H1 (cell line): Measurements from ENCODE around the gene SOX13. TPM values are rescaled to one million over a fixed set of nuclear protein-coding genes. Genes with fewer than 3 reads are reported as not detected.

ENCODE experiments used
- CTCF ChIA-PET: fragments of 300-600 bp; sonication (Branson Sonifier 250); formaldehyde crosslinking; loops from one replicate; lab custom pipeline; 2021; ENCODE audit not compliant: partially characterized antibody; lab: Charles Lee
- POLR2A ChIA-PET: fragments of 300-600 bp; sonication (Branson Sonifier 250); formaldehyde crosslinking; loops from one replicate; lab custom pipeline; 2021; ENCODE audit warnings: inconsistent platforms; ENCODE audit not compliant: partially characterized antibody; lab: Charles Lee
- DNase-seq, 2 experiments: peaks; one replicate each; pipeline versions ENCODE4 v3.0.0 to v3.0.0-alpha.2; 2010 to 2022; ENCODE audit warnings: low spot score in 2 of 2, low read depth in 1 of 2, mixed read lengths in 1 of 2
- FAIRE-seq: peaks from 2 replicates; lab custom pipeline; 2011; peaks lifted over from hg19 to GRCh38; lab: Jason Lieb, UNC
- H2AFZ ChIP-seq: 2 replicates; pipeline ENCODE4 v1.8.1; 2012; ENCODE audit warnings: low read length, inconsistent platforms
- H2AK5ac ChIP-seq: 2 replicates; pipeline ENCODE4 v1.6.1; 2013; ENCODE audit warnings: low read depth, low read length
- H2BK120ac ChIP-seq: replicated peaks from 2 replicates; pipeline ENCODE3; 2013; ENCODE audit warnings: low read depth, low read length, inconsistent platforms
- H2BK12ac ChIP-seq: 2 replicates; pipeline ENCODE4 v1.6.1; 2013; ENCODE audit warnings: low read depth, low read length
- H2BK15ac ChIP-seq: 2 replicates; pipeline ENCODE4 v1.6.1; 2013; ENCODE audit warnings: low read length
- H2BK20ac ChIP-seq: 2 replicates; pipeline ENCODE4 v1.6.1; 2013; ENCODE audit warnings: low read length
- H2BK5ac ChIP-seq: 2 replicates; pipeline ENCODE4 v1.6.1; 2013; ENCODE audit warnings: low read depth, low read length
- H3K14ac ChIP-seq: 2 replicates; pipeline ENCODE4 v1.6.1; 2013; ENCODE audit warnings: inconsistent platforms; ENCODE audit not compliant: insufficient read length
- H3K18ac ChIP-seq: 2 replicates; pipeline ENCODE4 v1.6.1; 2013; ENCODE audit warnings: low read length; ENCODE audit errors: extremely low read depth
- H3K23ac ChIP-seq: 2 replicates; pipeline ENCODE4 v1.6.1; 2013; ENCODE audit warnings: inconsistent platforms; ENCODE audit not compliant: insufficient read length
- H3K23me2 ChIP-seq: 2 replicates; pipeline ENCODE4 v1.6.1; 2013; ENCODE audit warnings: low read depth, low read length
- H3K27ac ChIP-seq: 2 replicates; pipeline ENCODE4 v1.6.1; 2011; ENCODE audit warnings: low read depth, low read length, inconsistent platforms
- H3K27me3 ChIP-seq, 4 experiments: replicated peaks in 1 of 4; 1 replicate in 1 of 4; 2 replicates in 3 of 4; pipeline versions ENCODE4 v1.6.1 to v1.8.1; 2011 to 2013; ENCODE audit warnings: low read length in 3 of 4, mild to moderate bottlenecking in 3 of 4, inconsistent platforms in 2 of 4, mixed read lengths in 2 of 4, moderate library complexity in 1 of 4; ENCODE audit not compliant: control insufficient read depth in 3 of 4, insufficient read depth in 3 of 4; ENCODE audit errors: extremely low read depth in 1 of 4
- H3K36me3 ChIP-seq, 4 experiments: 2 replicates each; pipeline versions ENCODE4 v1.6.1 to v1.8.1; 2011 to 2013; ENCODE audit warnings: mild to moderate bottlenecking in 4 of 4, low read length in 3 of 4, moderate library complexity in 2 of 4, control low read depth in 1 of 4, inconsistent platforms in 1 of 4; ENCODE audit not compliant: insufficient read depth in 4 of 4, control insufficient read depth in 2 of 4
- H3K4ac ChIP-seq: replicated peaks from 2 replicates; pipeline ENCODE3; 2013; ENCODE audit warnings: low read length, low read depth, mixed read lengths, inconsistent platforms; ENCODE audit not compliant: insufficient read length
- H3K4me1 ChIP-seq, 4 experiments: replicated peaks in 1 of 4; 1 replicate in 1 of 4; 2 replicates in 3 of 4; pipeline versions ENCODE4 v1.6.1 to v1.8.1; 2011 to 2013; ENCODE audit warnings: low read length in 3 of 4, inconsistent platforms in 2 of 4, mixed read lengths in 1 of 4; ENCODE audit not compliant: insufficient read depth in 4 of 4, control insufficient read depth in 3 of 4
- H3K4me2 ChIP-seq, 2 experiments: 2 replicates each; pipeline versions ENCODE4 v1.6.1 to v1.8.1; 2011 to 2013; ENCODE audit warnings: low read depth in 2 of 2, low read length in 2 of 2, control low read depth in 1 of 2, inconsistent platforms in 1 of 2, mild to moderate bottlenecking in 1 of 2; ENCODE audit not compliant: insufficient read depth in 1 of 2
- H3K4me3 ChIP-seq, 4 experiments: fragments of 200-600, 300-600 bp in 1 of 4; sonication (generic), shearing (Covaris generic), sonication (Bioruptor Twin) in 1 of 4; 2 replicates each; pipeline versions ENCODE4 v1.5.1 to v1.8.1; 2011 to 2016; ENCODE audit warnings: low read length in 4 of 4, low read depth in 3 of 4, control low read depth in 2 of 4, inconsistent platforms in 2 of 4, mild to moderate bottlenecking in 2 of 4, mixed read lengths in 1 of 4, moderate library complexity in 1 of 4; ENCODE audit not compliant: insufficient read depth in 2 of 4; ENCODE audit errors: extremely low read depth in 1 of 4
- H3K56ac ChIP-seq: replicated peaks from 2 replicates; pipeline ENCODE3; 2013; ENCODE audit warnings: low read depth, mild to moderate bottlenecking, mixed read lengths, low read length, inconsistent platforms; ENCODE audit not compliant: insufficient read length
- H3K79me1 ChIP-seq: 2 replicates; pipeline ENCODE4 v1.6.1; 2013; ENCODE audit warnings: low read depth, low read length, control low read depth
- H3K79me2 ChIP-seq, 2 experiments: 2 replicates each; pipeline versions ENCODE4 v1.6.1 to v1.8.1; 2012 to 2013; ENCODE audit warnings: low read length in 2 of 2, mild to moderate bottlenecking in 2 of 2, inconsistent platforms in 1 of 2; ENCODE audit not compliant: insufficient read depth in 2 of 2, control insufficient read depth in 1 of 2
- H3K9ac ChIP-seq, 4 experiments: replicated peaks in 1 of 4; 1 replicate in 1 of 4; 2 replicates in 3 of 4; pipeline versions ENCODE4 v1.6.1 to v1.8.1; 2011 to 2013; ENCODE audit warnings: low read depth in 3 of 4, low read length in 3 of 4, control low read depth in 2 of 4, mild to moderate bottlenecking in 2 of 4, moderate library complexity in 2 of 4, inconsistent platforms in 1 of 4; ENCODE audit errors: extremely low read depth in 1 of 4
- H3K9me3 ChIP-seq, 2 experiments: 2 replicates each; pipeline versions ENCODE4 v1.6.1 to v1.8.1; 2012 to 2013; ENCODE audit warnings: mild to moderate bottlenecking in 2 of 2, moderate library complexity in 2 of 2, control low read depth in 1 of 2, inconsistent platforms in 1 of 2, low read depth in 1 of 2, low read length in 1 of 2, mixed read lengths in 1 of 2; ENCODE audit not compliant: insufficient read depth in 2 of 2
- H4K20me1 ChIP-seq, 2 experiments: replicated peaks in 1 of 2; 2 replicates each; pipeline versions ENCODE3 to v1.8.1; 2011 to 2013; ENCODE audit warnings: inconsistent platforms in 2 of 2, low read length in 2 of 2, mild to moderate bottlenecking in 1 of 2; ENCODE audit not compliant: insufficient read depth in 2 of 2, control insufficient read depth in 1 of 2
- H4K5ac ChIP-seq: 2 replicates; pipeline ENCODE4 v1.6.1; 2013; ENCODE audit warnings: low read length, low read depth, mixed read lengths, inconsistent platforms; ENCODE audit not compliant: insufficient read length
- H4K8ac ChIP-seq: 2 replicates; pipeline ENCODE4 v1.8.0; 2013; ENCODE audit warnings: mild to moderate bottlenecking, moderate library complexity, low read length, inconsistent platforms; ENCODE audit not compliant: insufficient read depth; ENCODE audit errors: extremely low read depth
- H4K91ac ChIP-seq: replicated peaks from 2 replicates; pipeline ENCODE3; 2013; ENCODE audit warnings: low read length, mixed read lengths, inconsistent platforms; ENCODE audit not compliant: insufficient read length
- ASH2L ChIP-seq: fragments of 200-600, 300-600 bp; sonication (generic); IDR thresholded peaks from one replicate; pipeline ENCODE4 v1.7.1; 2017; ENCODE audit warnings: low read length
- BACH1 ChIP-seq: IDR thresholded peaks from 2 replicates; pipeline ENCODE4 v1.6.1; 2012; ENCODE audit warnings: low read length, improper control_type of control experiment
- CBX5 ChIP-seq: fragments of 300-800, 300-1000 bp; sonication (generic); IDR thresholded peaks from 2 replicates; pipeline ENCODE4 v1.7.1; 2016; ENCODE audit warnings: antibody characterized with exemption, low read length, low read depth
- CREB1 ChIP-seq: IDR thresholded peaks from 2 replicates; pipeline ENCODE4 v1.6.1; 2012; ENCODE audit warnings: inconsistent platforms
- JUND ChIP-seq: IDR thresholded peaks from 2 replicates; pipeline ENCODE4 v1.6.1; 2011; ENCODE audit warnings: mild to moderate bottlenecking, improper control_type of control experiment, low read length
- KDM1A ChIP-seq: fragments of 200-600, 300-600 bp; sonication (generic); IDR thresholded peaks from 2 replicates; pipeline ENCODE4 v1.7.1; 2016; ENCODE audit warnings: mild to moderate bottlenecking, low read length, borderline replicate concordance
- SIX5 ChIP-seq: IDR thresholded peaks from 2 replicates; pipeline ENCODE4 v1.6.1; 2011; ENCODE audit warnings: mild to moderate bottlenecking, low read depth, low read length
- TAF7 ChIP-seq: optimal IDR thresholded peaks from 2 replicates; pipeline ENCODE3; 2011; ENCODE audit warnings: low read depth, mild to moderate bottlenecking, inconsistent platforms, low read length, moderate library complexity, borderline replicate concordance
- WGBS, 2 experiments: shearing (Covaris generic) in 1 of 2; methylation state at CpG; one replicate each; pipeline versions ENCODE4 v1.1.6 to v1.1.7; 2013 to 2015; ENCODE audit warnings: low lambda C conversion rate in 2 of 2, mixed read lengths in 2 of 2, inconsistent platforms in 1 of 2, low coverage in 1 of 2, missing lambda C conversion rate in 1 of 2; ENCODE audit not compliant: insufficient replicate concordance in 2 of 2, insufficient coverage in 1 of 2, insufficient read length in 1 of 2; ENCODE audit errors: extremely low coverage in 1 of 2, missing lambda C conversion rate in 1 of 2; 5-methylcytosine and 5-hydroxymethylcytosine counted together
- polyA plus RNA-seq, 7 experiments: library from polyadenylated mRNA; depleted of rRNA in 3 of 7; stranded (reverse) in 5 of 7; unstranded in 2 of 7; fragments of >200 nt in 5 of 7; fragments of 200-250 nt in 2 of 7; gene quantifications; 1 replicate in 5 of 7; 2 replicates in 1 of 7; 4 replicates in 1 of 7; pipeline versions ENCODE4 v1.2.1 to v1.2.3, GENCODE V29; 2011 to 2013; ENCODE audit warnings: missing spikeins in 2 of 7, mixed read lengths in 2 of 7
- total RNA-seq: library from RNA; stranded (reverse); fragmentation: NEBNext Ultra II Directional; extraction: Animal tissue kit (Norgen Biotek cat#: 25700); gene quantifications from 2 replicates; pipeline ENCODE4 v1.2.1, GENCODE V29; 2021
- TF ChIP-seq, protein P1 (sequence below): IDR thresholded peaks from 2 replicates; pipeline ENCODE4 v1.6.1; 2012; ENCODE audit warnings: inconsistent platforms
- TF ChIP-seq, protein P2 (sequence below): IDR thresholded peaks from 2 replicates; pipeline ENCODE4 v1.6.1; 2012; ENCODE audit warnings: inconsistent platforms

Gene SOX13
- total and polyA plus RNA-seq, 2 of the 8 experiments (the other 6 are each of a cell fraction or from before 2014, with no cell fraction given): 113 to 173 TPM

DNA sequence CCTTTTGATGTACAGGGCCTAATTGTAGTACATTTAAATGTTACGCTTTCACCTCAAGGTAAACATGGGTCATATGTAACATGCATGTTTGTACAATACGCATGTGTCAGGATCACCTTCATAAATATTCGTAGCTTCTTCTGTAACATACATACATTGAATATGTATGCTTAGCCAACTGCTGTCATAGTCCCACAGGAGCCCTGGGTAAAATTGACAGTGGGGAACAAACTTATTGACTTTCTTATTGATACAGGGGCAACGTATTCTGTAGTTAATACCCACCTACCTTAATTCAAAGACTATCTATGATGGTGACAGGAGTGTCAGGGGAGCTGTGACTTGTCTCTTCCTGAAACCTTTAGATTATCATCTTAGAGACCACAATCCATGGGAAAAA, 96.9 kb downstream of the SOX13 start:
- Histone ChIP-seq H2AFZ (no peak overlapping the region), H2AK5ac (no peak overlapping the region), H3K9me3 (peaks cover 18 to 25% of the 10 kb centered on the region in 2 experiments), H3K4ac (no peak overlapping the region), H3K4me1 (no peaks in the 10 kb centered on the region), H3K23me2 (no peaks in the 10 kb centered on the region), H3K56ac (no peak overlapping the region), H3K4me3 (no peak overlapping the region), H3K14ac (no peak overlapping the region), H2BK15ac (no peak overlapping the region), H4K8ac (no peak overlapping the region), H4K20me1 (no peaks in the 10 kb centered on the region), H3K79me2 (no peaks in the 10 kb centered on the region), H3K79me1 (no peaks in the 10 kb centered on the region), H3K4me2 (no peak overlapping the region), H3K27ac (no peak overlapping the region), H3K18ac (no peak overlapping the region), H2BK120ac (no peak overlapping the region), H4K5ac (no peak overlapping the region), H3K36me3 (no peaks in the 10 kb centered on the region; a peak in 1 of 8 replicates), H2BK12ac (no peak overlapping the region), H2BK20ac (no peak overlapping the region), H3K27me3 (0 out of 7 replicates have a peak, but pooled peaks cover 0 to 2% (median 0%) of the 10 kb centered on the region in 4 experiments), H2BK5ac (no peak overlapping the region), H4K91ac (no peak overlapping the region), H3K23ac (no peak overlapping the region), H3K9ac (no peak overlapping the region)
- 80% methylated on average over 4 of the region's 4 CpGs; no CpG with 5 or more reads in 1 of the 2 experiments for WGBS, 2 experiments
- no peak for DNase-seq
- ChIA-PET CTCF (interaction anchor here (1.1 to 18.7 kb wide), 5 partner anchors 19 to 194 kb away, joined by 3 to 360 read pairs (median 6); partner anchors contain the start of genes GOLT1A and KISS1), POLR2A (no interaction called here)
- FAIRE-seq: no peak
- TF ChIP-seq TAF7 (no peak), KDM1A (no peak), CBX5 (no peak), SIX5 (no peak), ASH2L (no peak), BACH1 (no peak), CREB1 (no peak), JUND (no peak)
- TF ChIP-seq, protein P1, sequence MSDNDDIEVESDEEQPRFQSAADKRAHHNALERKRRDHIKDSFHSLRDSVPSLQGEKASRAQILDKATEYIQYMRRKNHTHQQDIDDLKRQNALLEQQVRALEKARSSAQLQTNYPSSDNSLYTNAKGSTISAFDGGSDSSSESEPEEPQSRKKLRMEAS: no peak
- TF ChIP-seq, protein P2, sequence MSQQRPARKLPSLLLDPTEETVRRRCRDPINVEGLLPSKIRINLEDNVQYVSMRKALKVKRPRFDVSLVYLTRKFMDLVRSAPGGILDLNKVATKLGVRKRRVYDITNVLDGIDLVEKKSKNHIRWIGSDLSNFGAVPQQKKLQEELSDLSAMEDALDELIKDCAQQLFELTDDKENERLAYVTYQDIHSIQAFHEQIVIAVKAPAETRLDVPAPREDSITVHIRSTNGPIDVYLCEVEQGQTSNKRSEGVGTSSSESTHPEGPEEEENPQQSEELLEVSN: no peak
